LNCaP clone FGC (cell line): ENCODE results near the gene NR2F2.

Source experiments
- DNase-seq: peaks from one replicate; pipeline ENCODE4 v3.0.0-alpha.2; 2011; ENCODE audit warnings: low read depth
- H3K4me3 ChIP-seq: 2 replicates; pipeline ENCODE4 v1.5.1; 2011; ENCODE audit warnings: mild to moderate bottlenecking, low read depth, low read length, control low read depth
- TF ChIP-seq, protein P1 (sequence below): IDR thresholded peaks from 2 replicates; pipeline ENCODE4 v1.5.1; 2012; ENCODE audit warnings: mild to moderate bottlenecking; ENCODE audit not compliant: control insufficient read depth, insufficient read depth; ENCODE audit errors: extremely low read depth

NR2F2 gene

DNA sequence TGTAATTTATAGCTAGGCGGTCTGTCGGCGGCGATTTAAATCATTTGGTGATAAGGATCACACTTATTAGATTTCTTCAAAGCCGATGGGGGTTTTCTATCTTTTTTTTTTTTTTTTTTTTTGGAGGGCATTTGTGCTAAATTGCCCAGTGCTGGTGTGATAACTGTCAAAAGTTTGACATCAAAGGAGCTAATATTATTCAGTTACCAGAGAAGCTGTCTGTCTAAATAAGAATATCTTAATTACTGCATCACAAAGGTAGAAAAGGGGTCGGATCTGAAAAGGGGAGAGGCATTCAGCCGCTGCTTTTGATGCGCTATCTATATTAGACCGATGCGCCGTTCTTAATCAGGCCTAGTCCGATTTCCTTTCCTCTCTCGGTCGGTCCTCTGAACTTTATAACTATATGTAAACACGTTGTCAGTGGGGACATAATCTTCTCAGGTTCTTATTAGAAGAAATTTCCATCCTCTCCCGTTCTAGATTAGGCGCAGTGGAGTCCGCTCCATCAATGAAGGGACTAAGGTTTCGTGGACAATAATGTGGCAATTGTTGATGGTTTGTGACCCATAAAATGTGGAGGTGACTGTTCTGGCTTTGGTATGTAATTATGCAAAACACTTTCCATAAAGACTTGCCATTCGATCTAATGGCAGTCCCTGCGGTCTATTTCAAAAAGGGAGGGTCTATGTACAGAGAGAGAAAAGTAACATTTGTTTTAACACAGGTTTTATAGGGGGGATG, 31.7 kb downstream of the NR2F2 start:
- no peak for DNase-seq
- H3K4me3 ChIP-seq = no peak overlapping the region
- TF ChIP-seq, protein P1, sequence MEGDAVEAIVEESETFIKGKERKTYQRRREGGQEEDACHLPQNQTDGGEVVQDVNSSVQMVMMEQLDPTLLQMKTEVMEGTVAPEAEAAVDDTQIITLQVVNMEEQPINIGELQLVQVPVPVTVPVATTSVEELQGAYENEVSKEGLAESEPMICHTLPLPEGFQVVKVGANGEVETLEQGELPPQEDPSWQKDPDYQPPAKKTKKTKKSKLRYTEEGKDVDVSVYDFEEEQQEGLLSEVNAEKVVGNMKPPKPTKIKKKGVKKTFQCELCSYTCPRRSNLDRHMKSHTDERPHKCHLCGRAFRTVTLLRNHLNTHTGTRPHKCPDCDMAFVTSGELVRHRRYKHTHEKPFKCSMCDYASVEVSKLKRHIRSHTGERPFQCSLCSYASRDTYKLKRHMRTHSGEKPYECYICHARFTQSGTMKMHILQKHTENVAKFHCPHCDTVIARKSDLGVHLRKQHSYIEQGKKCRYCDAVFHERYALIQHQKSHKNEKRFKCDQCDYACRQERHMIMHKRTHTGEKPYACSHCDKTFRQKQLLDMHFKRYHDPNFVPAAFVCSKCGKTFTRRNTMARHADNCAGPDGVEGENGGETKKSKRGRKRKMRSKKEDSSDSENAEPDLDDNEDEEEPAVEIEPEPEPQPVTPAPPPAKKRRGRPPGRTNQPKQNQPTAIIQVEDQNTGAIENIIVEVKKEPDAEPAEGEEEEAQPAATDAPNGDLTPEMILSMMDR = no peak

DNA sequence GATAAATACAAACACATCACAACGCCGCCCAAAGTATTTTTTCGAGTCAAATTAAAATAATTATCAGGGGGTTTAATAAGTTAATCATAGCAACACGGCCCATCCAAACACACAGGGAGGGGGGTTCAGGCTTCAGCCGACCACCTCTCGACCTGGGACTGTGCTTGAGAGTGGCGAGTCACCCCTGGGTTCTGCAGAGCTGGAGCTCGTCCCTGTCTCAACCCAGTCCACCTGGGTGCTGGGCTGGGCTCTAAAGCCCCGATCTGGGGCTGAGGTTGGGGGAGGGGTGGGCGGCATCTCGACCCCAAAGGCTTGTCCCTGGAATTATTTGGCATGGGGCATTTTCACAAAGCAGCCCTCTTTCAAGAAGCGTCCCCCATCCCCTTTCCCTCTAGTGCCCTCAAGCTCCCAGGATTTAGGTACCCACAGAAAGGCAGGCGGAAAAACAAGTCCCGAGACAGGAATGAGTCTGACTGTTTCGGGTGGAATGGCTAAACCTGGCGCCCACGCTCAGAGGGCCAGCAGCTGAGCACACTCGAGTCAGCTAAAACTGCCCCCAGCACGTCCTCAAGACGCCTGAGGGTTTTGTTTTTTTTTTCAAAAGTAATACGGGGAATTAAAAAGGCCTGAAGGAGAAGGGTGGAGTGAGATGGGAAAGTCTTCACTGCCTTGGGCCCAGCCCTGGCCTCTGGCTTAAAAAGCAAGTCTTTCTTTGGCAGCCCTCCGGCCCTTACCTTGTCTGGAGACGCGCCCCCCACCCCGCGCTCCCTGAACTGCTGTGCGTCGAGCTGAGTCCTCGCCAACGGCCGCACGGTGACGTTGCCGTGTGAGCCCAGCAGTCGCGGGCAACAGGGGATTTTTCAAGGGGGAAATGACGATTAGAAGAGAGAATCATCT, 32.5 kb downstream of the NR2F2 start:
- TF ChIP-seq, protein P1 = no peak
- no peak overlapping the region for H3K4me3 ChIP-seq
- no peak for DNase-seq

DNA sequence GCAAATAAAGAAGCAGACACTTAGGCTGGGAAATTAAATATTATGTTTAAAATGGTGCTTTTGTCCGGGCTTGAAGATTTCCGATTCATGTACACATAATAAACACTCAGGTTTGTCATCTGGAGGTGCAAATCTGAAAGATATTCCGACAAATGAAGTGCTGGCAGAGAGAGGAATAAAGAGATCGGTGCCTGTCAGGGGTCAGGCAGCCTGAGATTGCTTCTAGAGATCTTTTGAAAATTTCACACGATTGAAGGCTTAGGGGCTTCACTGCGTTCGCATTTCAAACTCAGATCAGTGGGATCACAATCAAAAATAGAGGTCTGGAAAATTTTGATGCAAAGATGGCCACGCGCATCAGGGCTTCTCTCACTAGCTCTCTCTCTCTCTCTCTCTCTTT, 33.2 kb downstream of the NR2F2 start:
- TF ChIP-seq, protein P1 = no peak
- DNase-seq = no peak

DNA sequence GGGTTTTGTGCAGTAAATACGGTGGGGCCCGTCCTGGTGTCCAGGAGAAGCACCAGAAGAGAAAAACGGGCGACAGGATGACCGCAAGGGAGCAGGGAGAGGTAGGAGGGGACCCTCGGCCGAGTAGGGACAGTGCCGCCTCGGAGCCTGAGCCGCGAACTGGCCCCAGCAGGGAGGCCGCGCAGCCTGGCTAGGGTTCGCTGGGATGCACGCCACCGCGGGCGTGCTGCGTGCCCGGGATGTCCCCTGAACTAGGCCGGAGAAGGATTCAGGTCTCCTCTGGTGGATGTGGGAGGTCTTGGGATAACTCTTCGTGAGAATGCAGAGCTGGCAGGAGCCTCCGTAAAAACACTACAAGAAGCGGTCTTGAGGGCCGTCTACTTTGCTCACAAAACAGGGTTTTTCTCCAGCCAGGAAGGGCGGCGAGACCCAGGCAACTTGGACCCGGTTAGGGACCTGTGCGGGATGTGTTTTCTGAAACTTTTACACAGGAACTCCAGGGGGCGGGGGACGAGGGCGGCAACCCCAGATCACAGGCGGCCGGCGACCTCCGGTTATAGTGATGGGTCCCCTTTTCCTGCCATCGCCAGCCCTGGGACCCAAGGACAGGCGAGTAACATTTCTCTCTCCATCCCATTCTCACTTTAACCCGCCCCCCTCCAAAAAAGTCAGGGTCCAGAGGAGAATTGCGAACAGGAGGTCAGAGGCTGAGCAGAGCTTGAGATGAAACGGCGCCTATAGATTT, 35.5 kb downstream of the NR2F2 start:
- TF ChIP-seq, protein P1 = no peak
- no peak overlapping the region for H3K4me3 ChIP-seq

More for the DNA sequence above, 33.2 kb downstream of the NR2F2 start:
- no peak overlapping the region for H3K4me3 ChIP-seq

DNA sequence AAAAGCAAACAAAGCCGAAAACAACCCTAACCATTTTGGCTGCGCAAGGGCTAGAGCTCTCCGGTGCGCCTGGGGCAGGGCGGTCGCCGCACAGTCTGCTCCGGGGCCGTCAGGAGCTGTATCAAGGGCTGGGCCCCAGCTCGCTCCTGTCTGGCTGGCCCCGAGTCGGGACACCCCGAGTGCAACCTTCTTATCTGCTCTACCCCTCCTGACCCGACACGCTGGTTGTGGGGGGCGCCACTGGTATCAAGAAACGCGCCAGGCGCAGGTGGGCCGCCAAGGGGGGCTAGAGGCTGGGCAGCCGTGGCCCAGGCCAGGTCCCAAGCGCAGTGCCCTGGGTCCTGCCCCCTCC, 36.0 kb downstream of the NR2F2 start:
- no peak overlapping the region for H3K4me3 ChIP-seq
- no peak for DNase-seq
- TF ChIP-seq, protein P1 = no peak

More for the DNA sequence above, 35.5 kb downstream of the NR2F2 start:
- DNase-seq = no peak

DNA sequence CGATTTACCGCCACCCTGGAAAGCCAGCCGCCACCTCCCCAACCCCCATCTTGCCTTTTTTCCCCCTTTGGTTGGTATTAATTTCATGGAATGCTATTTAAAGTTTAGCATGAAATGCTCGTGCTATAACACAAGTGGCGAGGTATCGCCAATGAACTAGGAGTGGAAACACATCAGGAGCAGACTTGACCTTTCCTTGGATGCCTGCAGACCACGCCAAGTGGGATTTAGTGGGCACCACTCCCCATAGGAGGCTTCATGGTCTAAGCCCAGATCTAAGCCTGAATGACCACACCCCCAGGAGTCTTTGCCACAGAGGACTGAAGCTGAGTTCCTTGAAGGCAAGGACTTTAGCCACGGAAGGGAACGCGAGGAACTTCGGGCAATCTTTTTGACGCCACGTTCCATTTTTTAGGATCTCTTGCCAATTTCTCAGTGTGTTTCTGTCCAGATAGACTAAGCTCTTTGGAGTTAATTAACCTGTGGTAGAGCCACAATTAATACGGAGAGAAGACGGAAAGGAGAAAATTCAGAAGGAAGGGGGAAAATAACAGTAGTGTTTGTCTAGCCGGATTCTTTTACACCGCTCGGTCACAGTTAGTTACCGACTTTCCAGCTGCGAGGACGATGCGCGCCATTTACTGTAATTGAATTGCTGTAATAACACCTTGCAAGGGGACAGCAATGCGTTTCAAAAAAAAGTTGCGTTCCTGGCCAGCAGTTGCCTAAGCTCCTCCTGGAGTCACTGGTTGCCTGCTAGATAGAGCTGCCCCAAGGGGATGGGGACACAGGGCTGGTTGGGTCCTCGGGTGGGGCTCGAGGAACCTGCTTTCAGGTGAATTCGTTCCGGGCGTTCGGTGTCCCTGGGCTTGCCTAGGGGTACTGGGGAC, 37.1 kb downstream of the NR2F2 start:
- TF ChIP-seq, protein P1 = no peak
- H3K4me3 ChIP-seq = no peak overlapping the region

More for the DNA sequence above, 37.1 kb downstream of the NR2F2 start:
- DNase-seq = no peak
